Stimulated activated CD4-positive, alpha-beta T cell treated with anti-CD3 and anti-CD28 coated beads, Interleukin-12 subunit alpha, Interleukin-12 subunit beta, amount 100 ng/mL, for 48 hours (primary cell): ENCODE results near the gene PFKFB3.
"Not testable (repeated sequence)": the region's sequence is repeated elsewhere in the genome, so short reads cannot be mapped to it uniquely, and the experiment has no call there.

Experiments
- DNase-seq, 3 donors: peaks; one replicate each; pipeline ENCODE4 v3.0.0-alpha.2; 2020; ENCODE audit warnings: low read depth in 2 of 3, low spot score in 1 of 3

The PFKFB3 gene

GRCh38 chr10:6202684-6203330 lies at the start of gene PFKFB3:
Gene PFKFB3, plus strand, starts transcription at chr10:6202932. Its CDS starts 329 bp downstream, at chr10:6203261.
- peak; percentile 90 to 95 (median 94) for DNase-seq

GRCh38 chr10:6153845-6154244 lies 48.9 kb upstream of the PFKFB3 start:
- DNase-seq: no peak

- no peak for DNase-seq
These were observed 48.2 kb upstream of the PFKFB3 start for GRCh38 chr10:6154566-6154965.

GRCh38 chr10:6158276-6158675 lies 44.5 kb upstream of the PFKFB3 start:
- no peak for DNase-seq

GRCh38 chr10:6161921-6162320 lies 40.8 kb upstream of the PFKFB3 start:
- no peak for DNase-seq

GRCh38 chr10:6162589-6163356 lies 40.0 kb upstream of the PFKFB3 start:
- DNase-seq: no peak

GRCh38 chr10:6163364-6164270 lies 39.1 kb upstream of the PFKFB3 start:
- DNase-seq: peak; percentile 75 to 91 (median 91)

- no peak for DNase-seq
These were observed 38.2 kb upstream of the PFKFB3 start for GRCh38 chr10:6164271-6165095.

- DNase-seq: no peak
These were observed 37.5 kb upstream of the PFKFB3 start for GRCh38 chr10:6165221-6165725.

- DNase-seq: not testable (repeated sequence)
These were observed 36.8 kb upstream of the PFKFB3 start for GRCh38 chr10:6165933-6166332.

GRCh38 chr10:6167456-6167855 lies 35.3 kb upstream of the PFKFB3 start:
- no peak for DNase-seq

GRCh38 chr10:6168084-6168483 lies 34.6 kb upstream of the PFKFB3 start:
- DNase-seq: no peak

GRCh38 chr10:6170638-6171037 lies 32.1 kb upstream of the PFKFB3 start:
- no peak for DNase-seq

- DNase-seq: no peak
These were observed 30.6 kb upstream of the PFKFB3 start for GRCh38 chr10:6171881-6172695.

GRCh38 chr10:6173203-6173602 lies 29.5 kb upstream of the PFKFB3 start:
- DNase-seq: peak in 1 of 3 donors; percentile 45

- no peak for DNase-seq
These were observed 28.4 kb upstream of the PFKFB3 start for GRCh38 chr10:6174201-6174874.

- no peak for DNase-seq
These were observed 27.2 kb upstream of the PFKFB3 start for GRCh38 chr10:6175329-6176055.

GRCh38 chr10:6176691-6177231 lies 26.0 kb upstream of the PFKFB3 start:
- no peak for DNase-seq
